ENCODE results near the gene SEMA7A.
"Not testable (repeated sequence)": the region's sequence is repeated elsewhere in the genome, so short reads cannot be mapped to it uniquely, and the experiment has no call there.

The SEMA7A gene, protein sequence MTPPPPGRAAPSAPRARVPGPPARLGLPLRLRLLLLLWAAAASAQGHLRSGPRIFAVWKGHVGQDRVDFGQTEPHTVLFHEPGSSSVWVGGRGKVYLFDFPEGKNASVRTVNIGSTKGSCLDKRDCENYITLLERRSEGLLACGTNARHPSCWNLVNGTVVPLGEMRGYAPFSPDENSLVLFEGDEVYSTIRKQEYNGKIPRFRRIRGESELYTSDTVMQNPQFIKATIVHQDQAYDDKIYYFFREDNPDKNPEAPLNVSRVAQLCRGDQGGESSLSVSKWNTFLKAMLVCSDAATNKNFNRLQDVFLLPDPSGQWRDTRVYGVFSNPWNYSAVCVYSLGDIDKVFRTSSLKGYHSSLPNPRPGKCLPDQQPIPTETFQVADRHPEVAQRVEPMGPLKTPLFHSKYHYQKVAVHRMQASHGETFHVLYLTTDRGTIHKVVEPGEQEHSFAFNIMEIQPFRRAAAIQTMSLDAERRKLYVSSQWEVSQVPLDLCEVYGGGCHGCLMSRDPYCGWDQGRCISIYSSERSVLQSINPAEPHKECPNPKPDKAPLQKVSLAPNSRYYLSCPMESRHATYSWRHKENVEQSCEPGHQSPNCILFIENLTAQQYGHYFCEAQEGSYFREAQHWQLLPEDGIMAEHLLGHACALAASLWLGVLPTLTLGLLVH

DNA sequence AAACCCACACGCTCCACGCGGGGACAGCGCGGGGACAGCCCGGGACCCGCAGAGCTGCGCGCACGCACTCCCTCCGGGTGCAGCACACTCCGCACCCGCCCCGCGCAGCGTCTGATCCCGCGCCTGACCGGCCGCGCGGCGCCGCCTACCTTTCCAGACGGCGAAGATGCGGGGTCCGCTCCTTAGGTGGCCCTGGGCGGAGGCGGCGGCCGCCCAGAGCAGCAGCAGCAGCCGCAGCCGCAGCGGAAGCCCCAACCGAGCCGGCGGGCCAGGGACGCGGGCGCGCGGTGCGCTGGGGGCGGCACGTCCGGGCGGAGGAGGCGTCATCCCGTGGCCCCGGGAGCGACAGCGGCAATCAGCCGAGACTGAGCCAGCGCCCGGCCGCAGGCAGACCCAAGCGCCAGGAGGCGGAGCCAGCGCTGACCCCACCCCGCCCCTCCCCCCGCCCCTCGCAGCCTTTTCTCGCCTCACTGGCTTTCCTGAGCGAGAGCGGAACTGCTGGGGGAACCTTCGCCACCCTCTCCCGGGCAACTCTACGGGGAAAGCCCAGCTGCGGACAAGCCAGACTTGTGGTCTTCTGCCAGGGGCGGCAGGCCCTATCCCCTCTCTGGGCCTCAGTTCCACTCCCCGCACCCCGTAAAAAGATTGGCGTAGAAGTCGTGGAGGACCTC is at the start of gene SEMA7A:
Gene SEMA7A, minus strand, starts transcription at position 367 of the 671 bp plus-strand sequence. Its CDS starts 40 bp downstream, at position 327.
- Histone ChIP-seq H3K9ac (ENCODE audit: low read length) (peak within 1 kb of the TSS; percentile 50; the same call in 1 of the 2 replicates), H3K4me3 (ENCODE audit: low read depth, low read length, poor library complexity, severe bottlenecking) (peak within 1 kb of the TSS; percentile 65), H3K36me3 (ENCODE audit: insufficient read depth, low read length) (no peaks in the 10 kb centered on the region), H3K27ac (ENCODE audit: low read depth, low read length, poor library complexity, severe bottlenecking) (no peak within 1 kb of the TSS), H3K4me2 (ENCODE audit: low read length) (peak within 1 kb of the TSS; percentile 89), H3K9me3 (ENCODE audit: low read length) (no peaks in the 10 kb centered on the region), H3K9me2 (ENCODE audit: low read depth, low read length) (no peaks in the 10 kb centered on the region), H4K20me1 (ENCODE audit: insufficient read depth, low read length) (no peaks in the 10 kb centered on the region), H3K27me3 (ENCODE audit: insufficient read depth, low read length) (0 out of 2 replicates have a peak, but pooled peaks cover 5% of the 10 kb centered on the region), H3F3A (ENCODE audit: insufficient read depth, low read length) (no peaks in the 10 kb centered on the region), H3K79me2 (ENCODE audit: insufficient read depth, low read length) (no peaks in the 10 kb centered on the region), H3K4me1 (ENCODE audit: insufficient read depth, low read length, severe bottlenecking) (peaks cover 8% of the 10 kb centered on the region), H2AFZ (ENCODE audit: low read length) (no peak within 1 kb of the TSS)
- TF ChIP-seq, protein P1, sequence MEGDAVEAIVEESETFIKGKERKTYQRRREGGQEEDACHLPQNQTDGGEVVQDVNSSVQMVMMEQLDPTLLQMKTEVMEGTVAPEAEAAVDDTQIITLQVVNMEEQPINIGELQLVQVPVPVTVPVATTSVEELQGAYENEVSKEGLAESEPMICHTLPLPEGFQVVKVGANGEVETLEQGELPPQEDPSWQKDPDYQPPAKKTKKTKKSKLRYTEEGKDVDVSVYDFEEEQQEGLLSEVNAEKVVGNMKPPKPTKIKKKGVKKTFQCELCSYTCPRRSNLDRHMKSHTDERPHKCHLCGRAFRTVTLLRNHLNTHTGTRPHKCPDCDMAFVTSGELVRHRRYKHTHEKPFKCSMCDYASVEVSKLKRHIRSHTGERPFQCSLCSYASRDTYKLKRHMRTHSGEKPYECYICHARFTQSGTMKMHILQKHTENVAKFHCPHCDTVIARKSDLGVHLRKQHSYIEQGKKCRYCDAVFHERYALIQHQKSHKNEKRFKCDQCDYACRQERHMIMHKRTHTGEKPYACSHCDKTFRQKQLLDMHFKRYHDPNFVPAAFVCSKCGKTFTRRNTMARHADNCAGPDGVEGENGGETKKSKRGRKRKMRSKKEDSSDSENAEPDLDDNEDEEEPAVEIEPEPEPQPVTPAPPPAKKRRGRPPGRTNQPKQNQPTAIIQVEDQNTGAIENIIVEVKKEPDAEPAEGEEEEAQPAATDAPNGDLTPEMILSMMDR (IDR thresholded peaks at IDR 0.05; ENCODE audit: low read length) = no peak
- no peak for TF ChIP-seq EZH2 (IDR thresholded peaks at IDR 0.05; ENCODE audit: borderline replicate concordance, low read length)

DNA sequence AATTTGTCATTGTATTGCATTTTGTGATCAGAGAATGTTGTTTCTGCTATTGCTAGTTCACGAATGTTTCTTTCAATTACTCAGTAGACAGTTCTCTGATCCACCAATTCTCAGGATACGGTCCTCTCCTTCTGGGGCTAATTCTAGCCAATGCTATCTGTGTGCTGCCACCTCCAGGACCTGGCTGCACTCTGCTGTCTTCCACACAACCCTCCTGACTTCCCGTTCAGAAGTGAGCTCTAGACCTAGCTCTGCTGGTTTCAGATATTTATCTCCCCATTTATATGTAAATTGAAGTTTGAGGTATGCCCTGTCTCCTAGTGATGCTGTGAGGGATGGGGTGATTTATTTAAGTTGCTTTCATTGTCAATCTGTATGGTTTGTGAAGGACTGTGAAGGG is 48.9 kb upstream of the SEMA7A start:
- no peaks in the 10 kb centered on the region for H3K4me1 ChIP-seq (ENCODE audit: insufficient read depth, low read length, severe bottlenecking)
- no peaks in the 10 kb centered on the region for H3K27me3 ChIP-seq (ENCODE audit: insufficient read depth, low read length)
- no peak overlapping the region for H2AFZ ChIP-seq (ENCODE audit: low read length)
- no peak overlapping the region for H3K4me2 ChIP-seq (ENCODE audit: low read length)
- H3K9ac ChIP-seq (ENCODE audit: low read length) = no peak overlapping the region
- no peaks in the 10 kb centered on the region for H3K9me2 ChIP-seq (ENCODE audit: low read depth, low read length)
- TF ChIP-seq, protein P1 (IDR thresholded peaks at IDR 0.05; ENCODE audit: low read length) = 0 out of 2 replicates have a peak, but pooled peaks have one; percentile 19
- TF ChIP-seq EZH2 (IDR thresholded peaks at IDR 0.05; ENCODE audit: borderline replicate concordance, low read length) = no peak
- no peak overlapping the region for H3K4me3 ChIP-seq (ENCODE audit: low read depth, low read length, poor library complexity, severe bottlenecking)
- no peaks in the 10 kb centered on the region for H4K20me1 ChIP-seq (ENCODE audit: insufficient read depth, low read length)
- no peaks in the 10 kb centered on the region for H3F3A ChIP-seq (ENCODE audit: insufficient read depth, low read length)
- H3K27ac ChIP-seq (ENCODE audit: low read depth, low read length, poor library complexity, severe bottlenecking) = no peak overlapping the region
- H3K9me3 ChIP-seq (ENCODE audit: low read length) = no peaks in the 10 kb centered on the region
- no peaks in the 10 kb centered on the region for H3K36me3 ChIP-seq (ENCODE audit: insufficient read depth, low read length)
- H3K79me2 ChIP-seq (ENCODE audit: insufficient read depth, low read length) = no peaks in the 10 kb centered on the region

DNA sequence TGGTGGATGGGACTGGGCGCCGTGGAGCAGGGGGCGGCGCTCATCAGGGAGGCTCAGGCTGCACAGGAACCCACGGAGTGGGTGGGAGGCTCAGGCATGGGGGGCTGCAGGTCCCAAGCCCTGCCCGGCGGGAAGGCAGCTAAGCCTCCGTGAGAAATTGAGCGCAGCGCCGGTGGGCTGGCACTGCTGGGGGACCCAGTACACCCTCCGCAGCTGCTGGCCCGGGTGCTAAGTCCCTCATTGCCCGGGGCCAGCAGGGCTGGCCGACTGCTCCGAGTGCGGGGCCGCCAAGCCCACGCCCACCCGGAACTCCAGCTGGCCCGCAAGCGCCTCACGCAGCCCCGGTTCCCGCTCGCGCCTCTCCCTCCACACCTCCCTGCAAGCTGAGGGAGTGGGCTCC is 46.6 kb upstream of the SEMA7A start:
- not testable (repeated sequence) for H4K20me1 ChIP-seq (ENCODE audit: insufficient read depth, low read length); H3K27ac ChIP-seq (ENCODE audit: low read depth, low read length, poor library complexity, severe bottlenecking); H3K27me3 ChIP-seq (ENCODE audit: insufficient read depth, low read length); H3K9me3 ChIP-seq (ENCODE audit: low read length); H3K79me2 ChIP-seq (ENCODE audit: insufficient read depth, low read length); H3K9me2 ChIP-seq (ENCODE audit: low read depth, low read length); H3K9ac ChIP-seq (ENCODE audit: low read length); H2AFZ ChIP-seq (ENCODE audit: low read length); H3K4me1 ChIP-seq (ENCODE audit: insufficient read depth, low read length, severe bottlenecking); H3K36me3 ChIP-seq (ENCODE audit: insufficient read depth, low read length); H3K4me3 ChIP-seq (ENCODE audit: low read depth, low read length, poor library complexity, severe bottlenecking); H3F3A ChIP-seq (ENCODE audit: insufficient read depth, low read length); H3K4me2 ChIP-seq (ENCODE audit: low read length)

DNA sequence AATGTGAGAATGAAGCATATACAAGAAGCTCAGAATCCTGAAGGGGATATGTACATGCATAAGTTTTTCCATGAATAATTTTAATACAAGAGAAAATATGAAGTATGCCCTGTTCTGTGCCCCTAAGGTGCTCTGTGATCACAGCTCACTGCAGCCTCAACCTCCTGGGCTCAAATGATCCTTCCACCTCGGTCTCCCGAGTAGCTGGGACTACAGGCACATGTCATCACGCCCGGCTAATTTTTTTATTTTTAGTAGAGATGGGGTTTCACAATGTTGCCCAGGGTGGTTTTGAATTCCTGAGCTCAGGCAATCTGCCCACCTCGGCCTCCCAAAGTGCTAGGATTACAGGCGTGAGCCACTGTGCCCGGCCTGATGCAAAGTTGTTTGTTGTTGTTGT is 37.9 kb upstream of the SEMA7A start:
- H4K20me1 ChIP-seq (ENCODE audit: insufficient read depth, low read length); H3K4me3 ChIP-seq (ENCODE audit: low read depth, low read length, poor library complexity, severe bottlenecking); H3K27ac ChIP-seq (ENCODE audit: low read depth, low read length, poor library complexity, severe bottlenecking); H3K79me2 ChIP-seq (ENCODE audit: insufficient read depth, low read length); H3K4me1 ChIP-seq (ENCODE audit: insufficient read depth, low read length, severe bottlenecking); H3K9me2 ChIP-seq (ENCODE audit: low read depth, low read length); H3K4me2 ChIP-seq (ENCODE audit: low read length); H3F3A ChIP-seq (ENCODE audit: insufficient read depth, low read length); H3K9ac ChIP-seq (ENCODE audit: low read length); H2AFZ ChIP-seq (ENCODE audit: low read length); H3K27me3 ChIP-seq (ENCODE audit: insufficient read depth, low read length); H3K9me3 ChIP-seq (ENCODE audit: low read length): not testable (repeated sequence)
- peaks cover 27% of the 10 kb centered on the region for H3K36me3 ChIP-seq (ENCODE audit: insufficient read depth, low read length)
